NCI-H1694 (cell line): ENCODE measurements around the gene NUP58.

Experiments
- DNase-seq: peaks from one replicate; lab custom pipeline; 2025; lab: John Stamatoyannopoulos, UW

NUP58 gene

GRCh38 chr13:25377244-25377962 lies 76.0 kb downstream of the NUP58 start:
- DNase-seq = no peak

- no peak for DNase-seq
Measured at GRCh38 chr13:25378528-25378927, 77.1 kb downstream of the NUP58 start.

- no peak for DNase-seq
Measured at GRCh38 chr13:25379011-25379410, 77.6 kb downstream of the NUP58 start.

GRCh38 chr13:25380082-25380481 lies 78.7 kb downstream of the NUP58 start:
- no peak for DNase-seq

- DNase-seq = no peak
Measured at GRCh38 chr13:25380741-25381324, 79.4 kb downstream of the NUP58 start.

GRCh38 chr13:25384758-25385410 lies 83.5 kb downstream of the NUP58 start:
- no peak for DNase-seq

- no peak for DNase-seq
Measured at GRCh38 chr13:25391932-25392331, 90.5 kb downstream of the NUP58 start.
